HepG2 (cell line): ENCODE data around the gene RNFT2.

ENCODE experiments used
- MNT ChIP-seq: fragments of 450-650 bp; IDR thresholded peaks from 2 replicates; pipeline ENCODE4 v1.6.1; 2016
- NFIC ChIP-seq: IDR thresholded peaks from 2 replicates; pipeline ENCODE4 v1.6.1; 2012; ENCODE audit warnings: mild to moderate bottlenecking, low read length, inconsistent platforms
- POLR2AphosphoS2 ChIP-seq: IDR thresholded peaks from 2 replicates; pipeline ENCODE4 v1.6.1; 2011; ENCODE audit warnings: low read depth, low read length, improper control_type of control experiment
- POLR2AphosphoS5 ChIP-seq: IDR thresholded peaks from 2 replicates; pipeline ENCODE4 v1.6.1; 2012; ENCODE audit warnings: low read depth, low read length
- YY1 ChIP-seq: IDR thresholded peaks from 2 replicates; pipeline ENCODE4 v1.6.1; 2011; ENCODE audit warnings: low read length, low read depth, moderate library complexity, mild to moderate bottlenecking; ENCODE audit not compliant: insufficient read depth, insufficient replicate concordance
- ZBTB21 ChIP-seq: sonication (generic); formaldehyde crosslinking; IDR thresholded peaks from 2 replicates; pipeline ENCODE4 v1.4.0; 2020; ENCODE audit warnings: missing genetic modification reagents
- ZKSCAN8 ChIP-seq: IDR thresholded peaks from 2 replicates; pipeline ENCODE4 v1.6.1; 2016; ENCODE audit warnings: borderline replicate concordance, missing genetic modification reagents, missing compliant biosample characterization
- ZNF263 ChIP-seq: sonication (generic); formaldehyde crosslinking; IDR thresholded peaks from 2 replicates; pipeline ENCODE4 v1.4.0; 2020; ENCODE audit warnings: missing genetic modification reagents
- ZNF512 ChIP-seq: sonication (generic); formaldehyde crosslinking; IDR thresholded peaks from 2 replicates; pipeline ENCODE4 v1.4.0; 2020; ENCODE audit warnings: mild to moderate bottlenecking, missing genetic modification reagents
- ZNF740 ChIP-seq: sonication (generic); formaldehyde crosslinking; IDR thresholded peaks from 2 replicates; pipeline ENCODE4 v1.4.0; 2020; ENCODE audit warnings: missing genetic modification reagents
- ZNF777 ChIP-seq: sonication (generic); formaldehyde crosslinking; IDR thresholded peaks from 2 replicates; pipeline ENCODE4 v1.4.0; 2020; ENCODE audit warnings: missing genetic modification reagents

GRCh38 chr12:116691636-116692035 lies 46.5 kb upstream of the RNFT2 start:
- TF ChIP-seq ZKSCAN8 (CRISPR knock-in tag) (no peak), ZBTB21 (CRISPR knock-in tag) (no peak), ZNF740 (CRISPR knock-in tag) (no peak), YY1 (no peak), POLR2AphosphoS5 (no peak), ZNF512 (CRISPR knock-in tag) (no peak), ZNF263 (CRISPR knock-in tag) (no peak), POLR2AphosphoS2 (no peak), NFIC (no peak), ZNF777 (no peak), MNT (no peak)
